ENCODE data around the gene GNG7.
A peak's percentile ranks its signal among the peaks of the same experiment; 100 is the strongest.

Gene GNG7

DNA sequence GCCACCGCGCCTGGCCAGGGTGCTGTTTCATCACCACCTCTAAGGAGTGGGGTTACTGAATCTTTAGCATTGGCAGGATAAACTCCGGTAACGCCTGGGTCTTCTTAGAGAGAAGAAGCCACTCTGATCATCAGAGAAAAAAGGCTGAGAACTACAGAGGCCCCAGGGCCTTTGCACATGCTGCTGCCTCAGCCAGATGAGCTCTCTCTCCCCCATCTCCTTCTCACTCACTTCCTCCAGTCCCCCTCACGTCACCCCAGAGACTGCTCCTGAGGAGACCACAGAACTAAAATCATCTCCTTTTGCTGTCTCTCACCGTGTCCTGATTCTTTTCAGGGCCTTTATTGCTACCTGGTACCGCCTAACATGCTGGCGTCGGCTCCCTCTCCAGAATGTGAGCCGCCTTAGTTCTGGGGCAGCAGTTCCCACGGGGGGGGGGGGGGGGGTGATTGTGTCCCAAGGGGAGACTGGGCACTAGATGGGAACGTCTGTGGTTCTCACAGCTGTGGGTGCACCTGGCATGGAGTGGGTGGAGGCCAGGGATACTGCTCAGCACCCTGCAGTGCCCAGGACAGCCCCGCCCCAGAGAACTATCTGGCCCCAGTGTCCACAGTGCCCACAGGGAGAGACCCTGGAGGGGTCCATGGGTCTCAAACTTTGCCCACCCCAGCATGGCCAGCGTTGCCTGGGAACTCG, 23.8 kb upstream of the GNG7 start:
- H3K9ac ChIP-seq (ENCODE audit: low read depth, low read length), result no peak overlapping the region; the same call in 1 of the 2 replicates
- no peaks in the 10 kb centered on the region for H3K36me3 ChIP-seq (ENCODE audit: insufficient read depth, low read length)
- WGBS, result 86% methylated on average over 15 of the region's 15 CpGs
- no peak overlapping the region for H3K27ac ChIP-seq (ENCODE audit: low read depth, low read length)
- H3K4me1 ChIP-seq (ENCODE audit: insufficient read depth, low read length), result no peaks in the 10 kb centered on the region
- H3K27me3 ChIP-seq (ENCODE audit: insufficient read depth, low read length), result peaks cover 14% of the 10 kb centered on the region
- H3K4me3 ChIP-seq (ENCODE audit: low read length), result peak overlapping the region; percentile 7; the same call in 1 of the 2 replicates
- H3K9me3 ChIP-seq (ENCODE audit: insufficient read depth, low read depth, low read length), result no peaks in the 10 kb centered on the region

DNA sequence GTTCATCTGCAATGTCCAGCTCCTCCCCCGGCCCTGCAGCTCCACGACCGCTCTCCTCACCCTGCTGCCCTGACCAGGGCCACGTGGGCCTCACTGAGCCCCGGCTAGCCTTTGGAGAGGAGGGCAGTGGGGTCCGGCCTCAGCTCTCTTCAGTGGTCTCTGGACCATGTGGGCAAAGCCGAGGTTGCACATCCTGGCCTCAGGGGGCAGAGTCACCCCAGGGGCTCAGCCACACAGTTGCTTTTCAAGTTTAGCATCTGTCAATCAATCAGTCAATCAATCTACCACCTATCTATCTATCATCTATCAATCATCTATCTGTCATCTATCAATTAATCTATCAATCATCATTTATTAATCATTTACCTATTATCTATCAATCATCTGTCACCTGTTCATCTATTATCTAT, 21.7 kb upstream of the GNG7 start:
- WGBS, result 71% methylated on average over 7 of the region's 7 CpGs
- Histone ChIP-seq H3K36me3 (ENCODE audit: insufficient read depth, low read length) (no peaks in the 10 kb centered on the region), H3K9me3 (ENCODE audit: insufficient read depth, low read depth, low read length) (no peaks in the 10 kb centered on the region), H3K27ac (ENCODE audit: low read depth, low read length) (no peak overlapping the region), H3K4me1 (ENCODE audit: insufficient read depth, low read length) (no peaks in the 10 kb centered on the region; the same call in 1 of the 2 replicates), H3K4me3 (ENCODE audit: low read length) (no peak overlapping the region), H3K9ac (ENCODE audit: low read depth, low read length) (no peak overlapping the region), H3K27me3 (ENCODE audit: insufficient read depth, low read length) (peaks cover 14% of the 10 kb centered on the region)

DNA sequence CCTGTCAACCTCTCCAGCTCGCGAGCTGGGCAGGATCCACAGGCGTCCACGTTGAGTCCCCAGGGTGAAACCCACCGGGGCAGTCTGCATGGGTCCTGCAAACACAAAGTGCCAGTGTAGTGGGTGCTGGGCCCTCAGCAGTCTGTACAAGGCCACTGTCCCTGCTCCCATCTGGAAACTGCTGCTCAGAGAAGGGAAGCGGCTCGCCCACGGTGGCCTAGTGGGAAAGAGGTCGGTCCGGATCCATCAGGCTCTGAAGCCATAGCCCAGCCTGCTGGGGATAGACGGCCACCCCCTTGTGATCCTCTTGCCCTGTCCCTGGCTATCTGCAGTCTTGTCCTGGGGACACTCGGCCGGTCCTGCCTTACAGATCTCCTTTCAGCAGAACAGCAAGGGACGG, 21.3 kb upstream of the GNG7 start:
- Histone ChIP-seq H3K4me1 (ENCODE audit: insufficient read depth, low read length) (no peaks in the 10 kb centered on the region; the same call in 1 of the 2 replicates), H3K9ac (ENCODE audit: low read depth, low read length) (no peak overlapping the region), H3K4me3 (ENCODE audit: low read length) (no peak overlapping the region), H3K27me3 (ENCODE audit: insufficient read depth, low read length) (peaks cover 14% of the 10 kb centered on the region), H3K36me3 (ENCODE audit: insufficient read depth, low read length) (no peaks in the 10 kb centered on the region), H3K27ac (ENCODE audit: low read depth, low read length) (no peak overlapping the region), H3K9me3 (ENCODE audit: insufficient read depth, low read depth, low read length) (no peaks in the 10 kb centered on the region)
- WGBS, result 87% methylated on average over 14 of the region's 14 CpGs

DNA sequence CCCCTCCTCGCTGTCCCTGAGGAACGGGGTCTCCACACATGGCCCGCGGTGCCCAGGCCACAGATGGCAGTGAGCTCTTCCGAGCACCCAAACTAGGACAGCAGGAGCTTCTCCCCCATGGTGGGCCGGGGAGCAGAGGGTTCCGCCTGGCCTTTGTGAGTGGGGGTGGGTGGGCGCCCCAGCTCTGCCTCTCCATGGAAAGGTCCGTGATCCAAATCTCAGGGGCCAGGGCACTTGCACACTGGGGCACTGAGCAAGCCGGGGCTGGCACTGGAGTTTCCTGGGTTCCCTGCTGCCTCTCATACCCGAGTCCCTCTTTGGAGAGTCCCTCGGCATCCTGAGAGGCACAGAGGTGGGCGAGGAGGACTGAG, 20.8 kb upstream of the GNG7 start:
- no peak overlapping the region for H3K4me3 ChIP-seq (ENCODE audit: low read length)
- H3K9ac ChIP-seq (ENCODE audit: low read depth, low read length), result no peak overlapping the region
- H3K27me3 ChIP-seq (ENCODE audit: insufficient read depth, low read length), result peaks cover 14% of the 10 kb centered on the region
- H3K4me1 ChIP-seq (ENCODE audit: insufficient read depth, low read length), result no peaks in the 10 kb centered on the region; the same call in 1 of the 2 replicates
- H3K9me3 ChIP-seq (ENCODE audit: insufficient read depth, low read depth, low read length), result no peaks in the 10 kb centered on the region
- H3K36me3 ChIP-seq (ENCODE audit: insufficient read depth, low read length), result no peaks in the 10 kb centered on the region
- H3K27ac ChIP-seq (ENCODE audit: low read depth, low read length), result no peak overlapping the region
- WGBS, result 92% methylated on average over 13 of the region's 13 CpGs

DNA sequence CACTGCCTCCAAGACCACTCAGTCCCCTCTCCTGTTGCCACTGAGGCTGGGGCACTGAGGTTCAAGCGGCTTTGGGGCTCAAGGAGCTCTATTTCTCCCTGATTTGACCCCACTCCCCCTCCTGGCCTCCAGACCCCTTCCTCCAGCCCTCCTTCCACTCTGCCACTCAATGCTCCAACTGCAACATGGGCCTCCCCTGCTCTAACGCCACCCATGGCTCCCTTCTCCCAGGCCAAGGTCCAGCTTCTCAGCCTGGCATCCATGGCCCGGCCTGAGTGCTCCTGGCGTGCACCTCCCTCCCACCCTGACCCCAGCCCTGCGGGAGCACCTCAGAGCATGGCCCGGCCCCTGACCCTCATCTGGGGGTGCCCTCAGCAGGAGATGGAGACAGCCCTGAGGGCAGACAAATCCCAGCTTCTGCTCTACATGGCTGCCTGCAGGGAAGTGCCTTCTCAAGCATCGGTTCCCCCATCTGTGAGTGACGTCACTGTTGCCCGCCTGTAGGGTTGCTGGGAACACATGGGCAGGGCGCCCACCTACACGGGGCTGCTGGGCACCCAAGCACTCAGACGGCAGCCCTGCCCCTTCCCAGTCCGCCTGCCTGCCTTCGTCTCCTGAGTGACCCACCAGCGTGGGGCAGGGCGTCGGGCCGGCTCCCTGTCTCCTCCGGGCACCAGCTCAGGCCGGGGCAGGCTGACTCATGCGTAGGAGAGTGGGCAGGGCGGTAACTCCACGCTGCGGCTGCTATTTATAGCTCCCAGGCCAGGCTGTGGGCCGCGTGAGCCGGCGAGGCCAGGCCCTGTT, 20.2 kb upstream of the GNG7 start:
- H3K4me1 ChIP-seq (ENCODE audit: insufficient read depth, low read length), result no peaks in the 10 kb centered on the region; the same call in 1 of the 2 replicates
- H3K36me3 ChIP-seq (ENCODE audit: insufficient read depth, low read length), result no peaks in the 10 kb centered on the region
- H3K27me3 ChIP-seq (ENCODE audit: insufficient read depth, low read length), result peaks cover 14% of the 10 kb centered on the region
- 73% methylated on average over 28 of the region's 28 CpGs for WGBS
- H3K9ac ChIP-seq (ENCODE audit: low read depth, low read length), result no peak overlapping the region
- H3K9me3 ChIP-seq (ENCODE audit: insufficient read depth, low read depth, low read length), result no peaks in the 10 kb centered on the region
- H3K4me3 ChIP-seq (ENCODE audit: low read length), result no peak overlapping the region
- no peak overlapping the region for H3K27ac ChIP-seq (ENCODE audit: low read depth, low read length)

DNA sequence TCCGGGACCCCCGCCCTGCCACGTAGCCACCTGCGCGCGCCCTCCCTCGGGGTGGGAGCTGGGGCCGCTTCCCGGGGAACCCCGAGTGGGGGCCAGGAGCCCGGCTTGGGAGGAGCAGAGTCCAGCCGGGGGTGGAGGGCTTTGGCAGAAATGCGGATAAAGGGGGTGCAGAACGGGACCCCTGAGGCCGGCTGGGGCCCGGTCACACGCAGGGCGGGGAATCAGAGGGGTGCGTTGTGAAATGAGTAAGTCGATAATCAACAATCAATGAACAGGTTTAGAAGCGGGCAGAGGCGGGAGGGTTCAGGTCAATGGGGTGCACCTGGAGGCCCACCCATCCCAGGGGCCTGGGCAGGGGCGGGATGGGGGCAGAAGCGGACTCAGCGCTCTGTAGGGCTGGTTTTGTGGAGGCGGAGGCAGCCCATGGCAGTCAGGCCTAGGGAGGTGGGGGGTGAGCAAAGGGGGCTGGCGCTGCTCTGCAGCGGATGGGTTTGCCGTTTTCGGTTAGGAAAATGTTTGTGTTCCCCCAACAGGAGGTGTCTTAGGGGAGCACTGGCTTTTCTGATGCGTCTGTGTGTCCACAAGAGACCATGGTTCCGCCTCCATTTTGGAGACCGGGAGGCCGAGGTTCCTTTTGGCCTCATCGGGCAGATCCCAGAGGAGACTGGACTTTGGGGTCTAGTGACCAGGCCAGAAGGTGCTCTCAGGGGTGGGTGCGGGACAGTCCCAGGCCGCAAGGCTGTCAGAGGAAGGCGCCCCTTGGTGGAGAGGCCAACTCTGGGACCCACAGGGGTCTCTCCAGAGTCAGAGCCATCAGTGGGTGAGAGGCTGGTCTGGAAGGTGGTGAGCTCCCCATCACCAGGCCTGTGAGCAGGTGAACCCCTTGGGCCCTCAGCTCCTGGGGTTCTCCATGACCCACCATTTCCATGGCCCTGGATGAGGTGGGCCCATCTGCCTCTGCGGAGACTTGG, 19.4 kb upstream of the GNG7 start:
- Histone ChIP-seq H3K4me1 (ENCODE audit: insufficient read depth, low read length) (no peaks in the 10 kb centered on the region; the same call in 1 of the 2 replicates), H3K9me3 (ENCODE audit: insufficient read depth, low read depth, low read length) (no peaks in the 10 kb centered on the region), H3K36me3 (ENCODE audit: insufficient read depth, low read length) (no peaks in the 10 kb centered on the region), H3K9ac (ENCODE audit: low read depth, low read length) (peak overlapping the region; percentile 44; the same call in 1 of the 2 replicates), H3K4me3 (ENCODE audit: low read length) (peak overlapping the region; percentile 59), H3K27me3 (ENCODE audit: insufficient read depth, low read length) (peaks cover 11% of the 10 kb centered on the region), H3K27ac (ENCODE audit: low read depth, low read length) (no peak overlapping the region)
- WGBS, result 30% methylated on average over 39 of the region's 39 CpGs

DNA sequence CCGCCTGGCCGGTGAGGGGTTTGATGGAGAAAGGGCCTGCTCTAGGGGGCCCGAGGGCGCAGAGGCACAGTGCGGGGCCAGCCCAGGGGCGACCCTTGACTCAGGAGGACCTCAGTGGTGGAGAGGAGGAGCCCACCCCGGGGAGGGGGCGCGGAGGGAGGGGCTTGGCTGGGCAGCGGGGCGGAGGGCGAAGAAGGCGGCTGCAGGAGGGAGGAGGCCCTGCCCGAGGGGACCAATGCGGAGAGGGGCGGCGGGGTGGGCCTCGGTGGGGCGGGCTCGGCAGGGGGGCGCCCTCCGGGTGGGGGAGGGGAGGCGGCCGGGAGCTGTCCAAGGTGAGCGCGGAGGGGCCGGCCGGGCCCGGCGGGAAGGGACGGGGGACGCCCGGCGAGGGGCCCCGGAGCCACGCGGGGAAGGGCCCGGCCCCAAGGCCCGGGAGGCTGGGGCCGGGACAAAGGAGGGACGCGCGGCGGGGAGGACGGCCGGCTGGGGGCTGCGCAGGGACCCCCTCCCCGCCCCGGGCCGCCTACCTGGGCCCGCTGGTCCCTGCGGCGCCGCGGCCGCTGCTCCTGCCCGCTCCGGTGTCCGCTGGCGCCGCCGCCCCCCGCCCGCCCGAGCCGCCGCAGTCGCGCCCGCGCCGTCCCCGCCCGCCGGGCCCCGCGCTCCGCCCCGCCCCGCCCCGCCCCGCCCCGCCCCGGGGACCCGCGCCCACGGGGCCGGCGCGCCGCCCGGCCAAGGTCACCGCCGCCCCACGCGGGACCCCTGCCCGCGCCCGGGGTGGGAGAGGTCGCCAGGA, 18.5 kb upstream of the GNG7 start, which contains the start of gene DIRAS1:
Gene DIRAS1 (minus strand): TSS at position 596 of the 793 bp plus-strand sequence. CDS start 3,566 bp downstream, outside the sequence.
- peaks cover 11% of the 10 kb centered on the region for H3K27me3 ChIP-seq (ENCODE audit: insufficient read depth, low read length)
- WGBS, result under 1% methylated on average over 100 of the region's 100 CpGs
- H3K4me3 ChIP-seq (ENCODE audit: low read length), result peak within 1 kb of the TSS; percentile 59

DNA sequence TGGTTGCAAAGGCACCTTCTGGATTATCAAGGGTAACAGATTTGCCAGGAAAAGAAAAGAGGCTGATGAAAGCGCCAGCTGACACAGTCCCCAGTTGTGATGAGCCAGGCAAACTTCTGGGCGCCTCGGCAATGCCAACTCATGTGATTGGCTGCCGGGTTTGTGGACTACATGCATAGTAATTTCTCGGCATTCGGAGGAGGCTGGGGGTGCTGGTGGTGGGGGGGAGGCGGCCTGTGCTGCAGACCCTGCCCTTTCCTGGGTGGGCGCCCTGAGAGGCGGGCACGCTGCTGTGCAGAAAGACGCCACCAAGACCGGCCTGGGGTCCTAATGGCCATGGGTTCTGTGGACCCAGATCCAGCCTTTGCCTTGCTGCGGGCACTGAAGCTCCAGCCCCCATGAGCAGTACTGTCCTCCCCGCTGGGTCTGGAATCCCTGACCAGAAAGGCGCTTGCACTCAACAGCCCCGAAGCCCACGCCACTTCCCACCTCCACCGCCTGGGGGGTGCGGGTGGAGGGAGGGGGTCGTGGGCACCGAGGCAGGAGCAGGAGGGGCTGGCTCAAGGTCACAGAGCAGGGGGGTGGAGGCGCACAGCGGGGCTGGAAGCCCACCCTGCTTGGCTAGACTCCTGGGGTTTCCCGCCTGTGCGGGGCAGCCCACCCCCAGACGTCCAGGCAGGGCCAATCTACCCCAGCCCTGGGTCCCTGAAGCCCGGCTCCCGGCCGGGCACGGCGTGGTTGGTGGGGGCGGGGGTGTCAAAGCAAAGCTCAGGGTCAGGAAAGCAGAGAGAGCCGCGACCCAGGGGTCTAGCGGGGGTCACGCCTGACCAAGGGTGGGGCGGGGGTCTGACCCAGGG, 17.7 kb upstream of the GNG7 start:
- peak overlapping the region; percentile 6; the same call in 1 of the 2 replicates for H3K9ac ChIP-seq (ENCODE audit: low read depth, low read length)
- H3K36me3 ChIP-seq (ENCODE audit: insufficient read depth, low read length), result no peaks in the 10 kb centered on the region
- peaks cover 11% of the 10 kb centered on the region for H3K27me3 ChIP-seq (ENCODE audit: insufficient read depth, low read length)
- H3K9me3 ChIP-seq (ENCODE audit: insufficient read depth, low read depth, low read length), result peaks cover 9% of the 10 kb centered on the region
- H3K27ac ChIP-seq (ENCODE audit: low read depth, low read length), result peak overlapping the region; percentile 73; the same call in 1 of the 2 replicates
- no peaks in the 10 kb centered on the region; the same call in 1 of the 2 replicates for H3K4me1 ChIP-seq (ENCODE audit: insufficient read depth, low read length)
- peak overlapping the region; percentile 49 for H3K4me3 ChIP-seq (ENCODE audit: low read length)
- 3% methylated on average over 37 of the region's 37 CpGs for WGBS

More for the DNA sequence above, 18.5 kb upstream of the GNG7 start, which contains the start of gene DIRAS1:
- H3K36me3 ChIP-seq (ENCODE audit: insufficient read depth, low read length), result no peaks in the 10 kb centered on the region
- peaks cover under 1% of the 10 kb centered on the region; the same call in 1 of the 2 replicates for H3K9me3 ChIP-seq (ENCODE audit: insufficient read depth, low read depth, low read length)
- peak within 1 kb of the TSS; percentile 73; the same call in 1 of the 2 replicates for H3K27ac ChIP-seq (ENCODE audit: low read depth, low read length)
- H3K4me1 ChIP-seq (ENCODE audit: insufficient read depth, low read length), result no peaks in the 10 kb centered on the region; the same call in 1 of the 2 replicates
- peak within 1 kb of the TSS; percentile 57 for H3K9ac ChIP-seq (ENCODE audit: low read depth, low read length)

DNA sequence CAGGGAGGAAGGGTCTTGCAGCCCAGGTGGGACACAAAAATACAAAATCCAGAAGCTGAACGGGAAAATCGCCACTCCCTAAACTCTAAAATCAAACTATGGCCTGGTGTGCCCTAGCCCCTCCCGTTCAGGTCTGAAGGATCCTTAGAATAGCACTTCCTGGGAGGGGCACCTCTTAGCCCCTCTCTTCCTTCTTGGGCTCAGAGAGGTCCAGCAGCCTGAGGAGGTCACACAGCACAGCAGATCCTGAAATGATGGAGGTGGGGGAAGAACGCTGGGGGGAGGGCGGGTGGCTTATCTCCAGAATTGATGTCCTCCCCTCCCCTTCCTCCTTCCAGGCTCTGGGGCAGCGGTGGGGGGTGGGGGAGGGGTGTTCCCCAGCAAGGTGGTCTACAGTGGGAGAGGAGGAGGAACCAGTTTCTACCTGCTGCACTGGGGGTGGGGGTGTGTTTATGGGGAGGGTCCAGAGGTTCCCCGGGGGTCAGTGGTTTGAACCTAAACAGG, 16.8 kb upstream of the GNG7 start:
- H3K36me3 ChIP-seq (ENCODE audit: insufficient read depth, low read length), result no peaks in the 10 kb centered on the region
- 54% methylated on average over 4 of the region's 7 CpGs for WGBS
- H3K9me3 ChIP-seq (ENCODE audit: insufficient read depth, low read depth, low read length), result peaks cover 9% of the 10 kb centered on the region
- no peak overlapping the region for H3K4me3 ChIP-seq (ENCODE audit: low read length)
- H3K27ac ChIP-seq (ENCODE audit: low read depth, low read length), result peak overlapping the region; percentile 73; the same call in 1 of the 2 replicates
- peaks cover 11% of the 10 kb centered on the region for H3K27me3 ChIP-seq (ENCODE audit: insufficient read depth, low read length)
- no peaks in the 10 kb centered on the region; the same call in 1 of the 2 replicates for H3K4me1 ChIP-seq (ENCODE audit: insufficient read depth, low read length)
- no peak overlapping the region for H3K9ac ChIP-seq (ENCODE audit: low read depth, low read length)

All from HUES64 (cell line).